GM12891 (cell line): ENCODE data around the gene TIGIT.

Experiments used
- DNase-seq: peaks from one replicate; pipeline ENCODE4 v3.0.0; 2011; ENCODE audit warnings: low spot score; ENCODE audit not compliant: insufficient read length
- FAIRE-seq: peaks from 2 replicates; lab custom pipeline; 2011; peaks lifted over from hg19 to GRCh38; lab: Jason Lieb, UNC
- PAX5 ChIP-seq: IDR thresholded peaks from 2 replicates; pipeline ENCODE4 v1.6.1; 2011; ENCODE audit warnings: low read length, moderate library complexity, mild to moderate bottlenecking; ENCODE audit not compliant: insufficient read depth, severe bottlenecking
- POLR2A ChIP-seq: IDR thresholded peaks from 2 replicates; pipeline ENCODE4 v1.6.1; 2011; ENCODE audit warnings: low read depth, low read length, control low read depth
- POLR2AphosphoS5 ChIP-seq: IDR thresholded peaks from 2 replicates; pipeline ENCODE4 v1.6.1; 2011; ENCODE audit warnings: low read depth, low read length, control low read depth
- POU2F2 ChIP-seq: IDR thresholded peaks from 2 replicates; pipeline ENCODE4 v1.6.1; 2011; ENCODE audit warnings: low read depth, mild to moderate bottlenecking, control low read depth, low read length, moderate library complexity
- SPI1 ChIP-seq: IDR thresholded peaks from 2 replicates; pipeline ENCODE4 v1.6.1; 2011; ENCODE audit warnings: low read depth, low read length, control low read depth
- TAF1 ChIP-seq: IDR thresholded peaks from 2 replicates; pipeline ENCODE4 v1.6.1; 2011; ENCODE audit warnings: low read depth, low read length, control low read depth

The TIGIT gene

GRCh38 chr3:114329823-114330222 is 36.0 kb downstream of the TIGIT start:
- TF ChIP-seq SPI1 = no peak
- no peak for TF ChIP-seq POLR2AphosphoS5
- DNase-seq = no peak
- FAIRE-seq = no peak

- TF ChIP-seq SPI1 = no peak
- no peak for TF ChIP-seq POLR2A
- TF ChIP-seq POU2F2 = no peak
- TF ChIP-seq TAF1 = no peak
- no peak for TF ChIP-seq PAX5
- TF ChIP-seq POLR2AphosphoS5 = no peak
- DNase-seq = no peak
- no peak for FAIRE-seq
Observed at GRCh38 chr3:114331007-114331406, 37.2 kb downstream of the TIGIT start.

GRCh38 chr3:114331710-114332109 is 37.9 kb downstream of the TIGIT start:
- no peak for TF ChIP-seq POLR2AphosphoS5
- TF ChIP-seq POU2F2 = no peak
- TF ChIP-seq TAF1 = no peak
- TF ChIP-seq POLR2A = no peak
- no peak for TF ChIP-seq PAX5
- no peak for TF ChIP-seq SPI1
- no peak for FAIRE-seq
- no peak for DNase-seq

- DNase-seq = no peak
- no peak for TF ChIP-seq SPI1
- no peak for TF ChIP-seq PAX5
- FAIRE-seq = peak; percentile 20
Observed at GRCh38 chr3:114332342-114333179, 38.7 kb downstream of the TIGIT start.

- DNase-seq = no peak
- TF ChIP-seq POU2F2 (no peak), SPI1 (no peak), PAX5 (no peak), POLR2A (no peak), TAF1 (no peak), POLR2AphosphoS5 (no peak)
- no peak for FAIRE-seq
Observed at GRCh38 chr3:114333180-114333922, 39.5 kb downstream of the TIGIT start.

- no peak for DNase-seq
- TF ChIP-seq TAF1 = no peak
- no peak for FAIRE-seq
Observed at GRCh38 chr3:114333923-114334240, 40.1 kb downstream of the TIGIT start.

GRCh38 chr3:114336122-114336697 is 42.4 kb downstream of the TIGIT start:
- no peak for TF ChIP-seq SPI1
- TF ChIP-seq TAF1 = no peak
- no peak for TF ChIP-seq POLR2AphosphoS5
- TF ChIP-seq POU2F2 = no peak
- no peak for TF ChIP-seq POLR2A
- no peak for TF ChIP-seq PAX5
- no peak for FAIRE-seq
- DNase-seq = no peak

- no peak for FAIRE-seq
- no peak for DNase-seq
- TF ChIP-seq SPI1 = no peak
- no peak for TF ChIP-seq POLR2A
Observed at GRCh38 chr3:114336857-114337256, 43.0 kb downstream of the TIGIT start.

GRCh38 chr3:114338651-114339357 is 45.0 kb downstream of the TIGIT start:
- DNase-seq (no peak), FAIRE-seq (no peak)
- TF ChIP-seq TAF1 = no peak
- no peak for TF ChIP-seq POU2F2
- no peak for TF ChIP-seq POLR2AphosphoS5
- no peak for TF ChIP-seq PAX5
- no peak for TF ChIP-seq SPI1
- TF ChIP-seq POLR2A = no peak

- TF ChIP-seq POLR2AphosphoS5 = no peak
- no peak for TF ChIP-seq POU2F2
- TF ChIP-seq POLR2A = no peak
- no peak for TF ChIP-seq TAF1
- TF ChIP-seq PAX5 = no peak
- no peak for TF ChIP-seq SPI1
- FAIRE-seq (peak; percentile 73), DNase-seq (no peak)
Observed at GRCh38 chr3:114344492-114344891, 50.7 kb downstream of the TIGIT start.
